HepG2 (cell line): Measurements from ENCODE around the gene BTBD17. TPM values are rescaled to one million over a fixed set of nuclear protein-coding genes. Genes with fewer than 3 reads are reported as not detected.
A peak's percentile ranks its signal among the peaks of the same experiment; 100 is the strongest.

Source experiments
- AGO1 ChIP-seq: fragments of 200-400 bp; formaldehyde crosslinking; IDR thresholded peaks from 2 replicates; pipeline ENCODE4 v1.6.1; 2017; ENCODE audit warnings: mild to moderate bottlenecking, low read depth, low read length, moderate library complexity; ENCODE audit not compliant: poor library complexity, severe bottlenecking
- ARNTL ChIP-seq: sonication (generic); formaldehyde crosslinking; IDR thresholded peaks from 2 replicates; pipeline ENCODE4 v1.4.0; 2020; ENCODE audit warnings: mild to moderate bottlenecking, missing genetic modification reagents
- HNRNPL ChIP-seq: fragments of 200-400 bp; formaldehyde crosslinking; IDR thresholded peaks from 2 replicates; pipeline ENCODE4 v1.6.1; 2017; ENCODE audit warnings: mild to moderate bottlenecking, low read depth, low read length
- HOXA5 ChIP-seq: sonication (generic); formaldehyde crosslinking; IDR thresholded peaks from 2 replicates; pipeline ENCODE4 v1.4.0; 2020; ENCODE audit warnings: missing genetic modification reagents
- MEIS2 ChIP-seq: sonication (generic); formaldehyde crosslinking; IDR thresholded peaks from 2 replicates; pipeline ENCODE4 v1.9.0; 2021; ENCODE audit warnings: mild to moderate bottlenecking, missing genetic modification reagents
- POGK ChIP-seq: sonication (generic); formaldehyde crosslinking; conservative IDR thresholded peaks from 2 replicates; pipeline ENCODE4 v1.8.0; 2022; ENCODE audit warnings: mild to moderate bottlenecking, moderate library complexity, missing genetic modification reagents
- RBM39 ChIP-seq: fragments of 200-400 bp; formaldehyde crosslinking; IDR thresholded peaks from one replicate; pipeline ENCODE4 v1.6.1; 2018; ENCODE audit warnings: antibody characterized with exemption, mild to moderate bottlenecking, low read depth, low read length; ENCODE audit not compliant: poor library complexity, severe bottlenecking
- SKI ChIP-seq: fragments of 450-650 bp; IDR thresholded peaks from one replicate; pipeline ENCODE4 v1.6.1; 2018; ENCODE audit warnings: mild to moderate bottlenecking; ENCODE audit not compliant: partially characterized antibody
- SOX5 ChIP-seq: IDR thresholded peaks from 2 replicates; pipeline ENCODE4 v1.6.1; 2016; ENCODE audit warnings: borderline replicate concordance
- TARDBP ChIP-seq: sonication (generic); formaldehyde crosslinking; IDR thresholded peaks from 2 replicates; pipeline ENCODE4 v1.8.0; 2022; ENCODE audit warnings: mild to moderate bottlenecking, missing genetic modification reagents
- TEAD3 ChIP-seq: optimal IDR thresholded peaks from 2 replicates; pipeline ENCODE3; 2016; ENCODE audit warnings: borderline replicate concordance
- YEATS2 ChIP-seq: sonication (generic); formaldehyde crosslinking; IDR thresholded peaks from 2 replicates; pipeline ENCODE4 v1.4.0; 2020; ENCODE audit warnings: missing genetic modification reagents, borderline replicate concordance
- ZBTB26 ChIP-seq: IDR thresholded peaks from 2 replicates; pipeline ENCODE4 v1.6.1; 2016; ENCODE audit warnings: missing compliant biosample characterization, missing genetic modification reagents, borderline replicate concordance
- ZFP37 ChIP-seq: sonication (generic); formaldehyde crosslinking; IDR thresholded peaks from 2 replicates; pipeline ENCODE4 v1.4.0; 2020; ENCODE audit warnings: missing genetic modification reagents, borderline replicate concordance
- ZFP91 ChIP-seq: sonication (generic); formaldehyde crosslinking; IDR thresholded peaks from 2 replicates; pipeline ENCODE4 v1.9.0; 2022; ENCODE audit warnings: missing genetic modification reagents, mild to moderate bottlenecking, borderline replicate concordance
- ZNF550 ChIP-seq: sonication (generic); formaldehyde crosslinking; IDR thresholded peaks from 2 replicates; pipeline ENCODE4 v1.4.0; 2020; ENCODE audit warnings: mild to moderate bottlenecking, missing genetic modification reagents, borderline replicate concordance
- ZNF883 ChIP-seq: sonication (generic); formaldehyde crosslinking; IDR thresholded peaks from 2 replicates; pipeline ENCODE4 v1.5.1; 2020; ENCODE audit warnings: mild to moderate bottlenecking, missing genetic modification reagents; ENCODE audit errors: not compliant biosample characterization
- polyA plus RNA-seq, 8 experiments: library from polyadenylated mRNA; depleted of rRNA in 3 of 8; stranded (reverse) in 7 of 8; unstranded in 1 of 8; fragments of >200 nt; fragmentation: Illumina TruSeq in 4 of 8; extraction: Trizol in 4 of 8; gene quantifications; 2 replicates each; pipeline versions ENCODE4 v1.2.1 to v1.2.3, GENCODE V29; 2011 to 2016; ENCODE audit warnings: low read depth in 4 of 8, missing spikeins in 1 of 8, mixed read lengths in 1 of 8; ENCODE audit not compliant: insufficient read depth in 1 of 8
- total RNA-seq, 5 experiments: library from RNA; depleted of rRNA; stranded (reverse); fragments of >200 nt; fragmentation: Illumina TruSeq; extraction: Trizol; gene quantifications; 2 replicates each; pipeline ENCODE4 v1.2.3, GENCODE V29; 2016; ENCODE audit warnings: low read depth in 1 of 5
- TF ChIP-seq, protein P1 (sequence below): sonication (generic); formaldehyde crosslinking; IDR thresholded peaks from 2 replicates; pipeline ENCODE4 v1.4.0; 2020; ENCODE audit warnings: missing genetic modification reagents
- TF ChIP-seq, protein P2 (sequence below): sonication (generic); formaldehyde crosslinking; IDR thresholded peaks from 2 replicates; pipeline ENCODE4 v1.5.0; 2020; ENCODE audit warnings: mild to moderate bottlenecking, missing genetic modification reagents, moderate library complexity

The BTBD17 gene
- total and polyA plus RNA-seq, 2 of the 13 experiments (the other 11 are each of a cell fraction or from before 2014, with no cell fraction given), result not detected

DNA sequence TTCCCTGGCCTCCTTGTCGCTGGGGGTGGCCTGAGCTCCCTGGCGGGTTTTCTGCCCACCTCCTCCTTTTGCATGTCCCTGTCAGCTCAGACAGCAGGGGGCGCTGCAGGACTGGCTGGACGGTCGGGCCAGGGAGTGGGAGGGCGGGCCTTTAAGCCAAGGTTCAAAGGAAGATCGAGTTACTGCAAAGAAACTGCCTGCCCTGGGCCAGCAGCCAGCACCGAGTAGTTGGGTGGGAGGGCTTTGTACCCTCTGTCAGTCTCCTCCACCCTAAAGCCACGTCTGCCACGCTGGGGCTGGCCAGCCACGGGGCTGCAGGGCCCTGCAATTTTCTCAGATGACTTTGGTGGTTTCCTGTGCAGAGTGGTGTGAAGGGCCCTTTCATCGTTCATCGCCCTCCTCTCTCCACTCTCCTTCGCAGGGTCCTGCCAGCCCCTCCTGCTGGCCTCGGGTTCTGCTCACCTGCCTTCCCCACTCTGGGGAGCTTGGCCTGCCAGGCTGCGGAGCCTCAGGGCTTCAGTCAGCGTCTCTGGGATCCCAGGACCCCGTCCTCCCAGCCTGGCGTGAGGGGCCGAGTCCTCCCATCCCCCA is 17.9 kb upstream of the BTBD17 start (continued):
- TF ChIP-seq ZBTB26 (CRISPR knock-in tag) (peak; percentile 74; the same call in 1 of the 2 replicates), ZNF550 (CRISPR knock-in tag) (no peak), ARNTL (CRISPR knock-in tag) (peak; percentile 44; the same call in 1 of the 2 replicates), ZNF883 (CRISPR knock-in tag) (no peak), TEAD3 (peak; percentile 34), HOXA5 (peak; percentile 89), POGK (CRISPR knock-in tag) (0 out of 2 replicates have a peak, but pooled peaks have one; percentile 59), ZFP37 (no peak), TARDBP (CRISPR knock-in tag) (peak; percentile 60; the same call in 1 of the 2 replicates), AGO1 (peak; percentile 35), ZFP91 (CRISPR knock-in tag) (peak; percentile 64; the same call in 1 of the 2 replicates), SOX5 (0 out of 2 replicates have a peak, but pooled peaks have one; percentile 16), YEATS2 (CRISPR knock-in tag) (peak; percentile 54; the same call in 1 of the 2 replicates), RBM39 (peak; percentile 59), MEIS2 (CRISPR knock-in tag) (peak; percentile 26; the same call in 1 of the 2 replicates), SKI (peak; percentile 9), HNRNPL (0 out of 2 replicates have a peak, but pooled peaks have one; percentile 45)
- TF ChIP-seq, protein P1, sequence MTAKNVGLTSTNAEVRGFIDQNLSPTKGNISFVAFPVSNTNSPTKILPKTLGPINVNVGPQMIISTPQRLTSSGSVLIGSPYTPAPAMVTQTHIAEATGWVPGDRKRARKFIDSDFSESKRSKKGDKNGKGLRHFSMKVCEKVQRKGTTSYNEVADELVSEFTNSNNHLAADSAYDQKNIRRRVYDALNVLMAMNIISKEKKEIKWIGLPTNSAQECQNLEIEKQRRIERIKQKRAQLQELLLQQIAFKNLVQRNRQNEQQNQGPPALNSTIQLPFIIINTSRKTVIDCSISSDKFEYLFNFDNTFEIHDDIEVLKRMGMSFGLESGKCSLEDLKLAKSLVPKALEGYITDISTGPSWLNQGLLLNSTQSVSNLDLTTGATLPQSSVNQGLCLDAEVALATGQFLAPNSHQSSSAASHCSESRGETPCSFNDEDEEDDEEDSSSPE, result peak; percentile 66
- TF ChIP-seq, protein P2, sequence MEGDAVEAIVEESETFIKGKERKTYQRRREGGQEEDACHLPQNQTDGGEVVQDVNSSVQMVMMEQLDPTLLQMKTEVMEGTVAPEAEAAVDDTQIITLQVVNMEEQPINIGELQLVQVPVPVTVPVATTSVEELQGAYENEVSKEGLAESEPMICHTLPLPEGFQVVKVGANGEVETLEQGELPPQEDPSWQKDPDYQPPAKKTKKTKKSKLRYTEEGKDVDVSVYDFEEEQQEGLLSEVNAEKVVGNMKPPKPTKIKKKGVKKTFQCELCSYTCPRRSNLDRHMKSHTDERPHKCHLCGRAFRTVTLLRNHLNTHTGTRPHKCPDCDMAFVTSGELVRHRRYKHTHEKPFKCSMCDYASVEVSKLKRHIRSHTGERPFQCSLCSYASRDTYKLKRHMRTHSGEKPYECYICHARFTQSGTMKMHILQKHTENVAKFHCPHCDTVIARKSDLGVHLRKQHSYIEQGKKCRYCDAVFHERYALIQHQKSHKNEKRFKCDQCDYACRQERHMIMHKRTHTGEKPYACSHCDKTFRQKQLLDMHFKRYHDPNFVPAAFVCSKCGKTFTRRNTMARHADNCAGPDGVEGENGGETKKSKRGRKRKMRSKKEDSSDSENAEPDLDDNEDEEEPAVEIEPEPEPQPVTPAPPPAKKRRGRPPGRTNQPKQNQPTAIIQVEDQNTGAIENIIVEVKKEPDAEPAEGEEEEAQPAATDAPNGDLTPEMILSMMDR (CRISPR knock-in tag), result peak; percentile 100
